LoVo (cell line): ENCODE data around the gene KCNH4.
"Not testable (repeated sequence)": the region's sequence is repeated elsewhere in the genome, so short reads cannot be mapped to it uniquely, and the experiment has no call there.

Source experiments
- DNase-seq: peaks from one replicate; pipeline ENCODE4 v3.0.0-alpha.2; 2016; ENCODE audit warnings: low spot score

KCNH4 gene

DNA sequence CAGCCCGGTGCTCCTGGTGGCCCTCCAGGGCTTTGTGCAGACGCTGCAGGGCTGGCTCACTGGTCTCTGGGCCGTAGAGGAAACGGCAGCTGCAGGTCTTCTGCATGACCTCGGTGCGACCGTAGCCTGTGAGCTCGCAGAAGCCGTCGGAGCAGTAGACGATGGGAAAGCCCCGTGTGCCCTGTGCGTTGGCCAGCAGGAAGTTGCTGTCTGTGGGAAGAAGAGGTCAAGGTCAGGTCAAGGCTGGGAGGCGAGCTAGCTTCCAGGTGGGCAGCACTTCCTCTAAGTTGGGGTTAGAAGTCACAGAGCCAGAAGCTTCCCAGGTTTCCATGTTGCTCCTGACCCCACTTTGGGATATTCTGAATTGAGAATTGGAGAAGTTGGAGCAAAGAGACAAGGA, 2.1 kb downstream of the KCNH4 start:
- no peak for DNase-seq

DNA sequence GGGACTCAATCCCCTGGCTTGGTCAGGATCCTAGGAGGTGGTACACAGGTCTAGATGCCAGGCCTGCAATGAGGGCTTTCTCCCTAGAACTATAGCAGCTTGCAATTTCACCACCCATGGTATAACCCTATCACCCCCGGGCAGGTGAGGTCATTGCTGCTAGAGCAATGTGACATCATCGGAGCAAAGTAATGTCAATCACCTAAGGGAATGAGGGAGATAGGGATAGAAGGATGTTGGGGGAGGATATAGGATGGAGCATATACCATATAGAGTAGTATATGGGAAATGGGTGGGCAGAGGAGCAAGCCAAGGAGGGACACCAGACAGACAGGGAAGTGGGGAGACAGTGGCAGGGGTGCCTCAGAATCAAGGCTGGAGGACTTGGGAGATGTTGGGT, 3.3 kb downstream of the KCNH4 start:
- DNase-seq = no peak

DNA sequence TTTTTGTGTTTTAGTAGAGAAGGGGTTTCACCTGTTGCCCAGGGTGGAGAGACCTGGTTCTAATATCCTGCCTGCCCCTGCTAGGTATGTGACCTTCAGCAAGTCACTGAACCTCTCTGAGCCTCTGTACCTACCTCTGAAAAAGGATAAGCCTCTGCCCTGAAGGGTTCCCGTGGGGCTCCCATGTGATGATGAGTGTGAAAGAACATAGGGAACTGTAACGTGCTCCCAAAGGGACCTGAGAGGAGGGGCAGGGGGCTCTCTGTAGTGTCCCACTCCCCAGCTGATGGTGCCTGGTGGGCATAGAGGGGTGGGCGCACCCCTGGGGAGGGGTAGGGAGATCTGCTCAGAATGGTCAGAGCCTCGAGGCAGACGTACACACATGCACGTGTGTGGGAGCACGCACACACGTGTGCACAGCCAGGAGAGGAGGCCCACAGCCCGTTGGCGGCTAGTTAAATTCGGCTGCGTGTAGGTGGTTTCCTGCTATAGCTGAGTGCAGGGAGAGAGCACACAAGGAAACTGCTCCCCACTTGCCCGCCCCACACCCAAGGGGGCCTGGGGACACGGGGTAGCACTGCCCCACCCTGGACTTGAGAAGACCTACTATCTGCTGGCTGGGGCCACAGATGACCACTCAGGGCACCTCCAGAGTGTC, 6.7 kb downstream of the KCNH4 start:
- no peak for DNase-seq

DNA sequence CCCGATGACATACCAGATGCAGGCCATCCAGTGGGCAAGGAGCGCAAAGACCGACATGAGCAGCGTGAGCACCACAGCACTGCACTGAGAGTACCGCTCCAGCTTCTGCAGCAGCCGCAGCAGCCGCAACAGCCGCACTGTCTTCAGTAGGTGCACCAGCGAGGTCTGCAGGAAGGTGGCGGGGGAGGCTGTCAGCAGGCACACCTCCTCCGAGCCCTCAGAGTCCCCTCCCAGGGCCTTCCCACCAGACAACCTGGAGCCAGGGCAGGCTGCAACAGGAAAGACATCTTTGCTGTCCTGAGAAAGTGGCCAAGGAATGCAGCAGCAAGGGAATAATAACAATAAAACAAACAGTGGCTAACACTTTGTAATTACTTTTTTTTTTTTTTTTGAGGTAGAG, 9.1 kb downstream of the KCNH4 start:
- DNase-seq = no peak

DNA sequence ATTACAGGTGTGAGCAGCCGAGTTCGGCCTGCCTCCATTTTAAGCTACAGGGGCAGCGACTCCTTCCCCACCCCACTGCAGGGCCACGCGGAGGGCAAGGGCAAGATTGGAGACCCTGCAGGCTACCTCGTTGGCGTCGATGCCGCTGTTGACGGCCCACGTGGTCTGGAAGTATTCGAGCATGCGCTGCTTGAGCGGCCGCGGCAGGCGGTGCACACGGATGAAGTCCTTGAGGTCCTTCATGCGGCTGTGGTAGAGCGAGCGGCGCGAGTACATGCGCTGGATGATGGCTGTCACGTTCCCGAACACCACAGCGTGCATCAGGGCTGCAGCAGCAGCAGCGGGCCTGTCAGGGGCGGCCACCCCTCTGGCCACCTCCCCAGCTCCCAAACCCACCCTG, 11.6 kb downstream of the KCNH4 start:
- no peak for DNase-seq

DNA sequence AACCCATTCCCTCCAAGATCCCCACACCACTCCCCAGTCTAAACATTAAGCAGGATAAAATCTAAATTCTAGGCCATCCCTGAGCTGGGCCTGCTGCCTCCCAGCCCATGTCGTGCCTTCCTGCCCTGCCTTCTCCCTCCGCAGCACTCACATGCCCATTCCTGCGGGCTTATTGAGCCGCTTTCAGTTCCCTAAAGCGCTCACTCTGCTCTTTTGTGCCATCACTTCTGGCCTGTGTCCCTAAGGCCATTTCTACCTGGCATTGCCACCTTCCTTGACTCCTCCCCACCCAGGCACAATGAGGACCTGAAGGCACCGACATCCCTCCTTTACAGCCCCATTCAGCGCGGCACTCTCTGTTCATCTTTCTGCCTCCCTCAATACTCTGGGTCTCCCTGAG, 13.1 kb downstream of the KCNH4 start:
- DNase-seq = no peak

DNA sequence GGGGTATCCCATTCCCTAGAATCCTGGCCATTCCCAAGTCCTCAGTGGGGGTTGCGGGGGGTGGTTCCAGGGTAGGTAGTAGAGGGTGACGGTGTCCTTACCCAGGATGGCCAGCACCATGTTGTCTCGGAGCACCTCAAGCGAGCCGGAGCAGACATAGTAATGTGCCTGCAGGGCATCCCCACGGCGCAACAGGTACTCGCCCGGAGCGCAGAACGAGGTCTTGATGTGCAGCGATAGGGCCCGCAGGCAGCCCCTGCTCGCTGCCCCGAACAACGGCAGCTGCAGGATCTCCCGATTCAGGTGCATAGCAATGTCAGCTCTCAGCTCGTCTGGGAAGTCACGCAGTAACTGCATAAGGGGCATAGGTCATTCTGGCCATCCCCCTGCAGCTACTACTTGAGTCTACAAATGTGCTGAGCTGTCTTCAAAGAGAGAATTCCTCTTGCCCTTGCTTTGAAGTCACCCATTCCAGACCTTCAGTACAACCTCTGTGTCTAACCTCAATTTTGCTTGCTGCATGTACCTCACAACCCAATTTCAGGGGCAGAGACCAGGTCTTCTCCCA, 14.7 kb downstream of the KCNH4 start:
- DNase-seq = no peak

DNA sequence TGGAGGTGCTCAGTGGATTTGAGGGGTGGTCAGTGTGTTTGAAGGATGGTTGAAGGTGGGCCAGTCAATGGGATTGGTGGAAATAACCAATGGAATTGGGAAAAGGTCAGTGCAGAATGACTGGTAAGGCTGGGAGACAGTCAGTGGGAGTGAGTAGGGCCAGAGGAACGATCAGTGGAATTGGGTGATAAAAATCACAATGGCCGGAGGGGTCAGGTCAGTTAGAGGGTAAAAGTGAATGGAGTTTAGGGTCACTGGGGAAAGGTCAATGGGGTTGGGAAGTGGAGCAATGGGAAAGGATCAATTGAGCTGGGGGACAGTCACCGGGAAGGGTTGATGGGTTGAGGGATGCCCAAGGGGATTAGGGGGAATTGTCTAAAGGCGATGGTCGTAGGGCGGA, 15.2 kb downstream of the KCNH4 start:
- no peak for DNase-seq

DNA sequence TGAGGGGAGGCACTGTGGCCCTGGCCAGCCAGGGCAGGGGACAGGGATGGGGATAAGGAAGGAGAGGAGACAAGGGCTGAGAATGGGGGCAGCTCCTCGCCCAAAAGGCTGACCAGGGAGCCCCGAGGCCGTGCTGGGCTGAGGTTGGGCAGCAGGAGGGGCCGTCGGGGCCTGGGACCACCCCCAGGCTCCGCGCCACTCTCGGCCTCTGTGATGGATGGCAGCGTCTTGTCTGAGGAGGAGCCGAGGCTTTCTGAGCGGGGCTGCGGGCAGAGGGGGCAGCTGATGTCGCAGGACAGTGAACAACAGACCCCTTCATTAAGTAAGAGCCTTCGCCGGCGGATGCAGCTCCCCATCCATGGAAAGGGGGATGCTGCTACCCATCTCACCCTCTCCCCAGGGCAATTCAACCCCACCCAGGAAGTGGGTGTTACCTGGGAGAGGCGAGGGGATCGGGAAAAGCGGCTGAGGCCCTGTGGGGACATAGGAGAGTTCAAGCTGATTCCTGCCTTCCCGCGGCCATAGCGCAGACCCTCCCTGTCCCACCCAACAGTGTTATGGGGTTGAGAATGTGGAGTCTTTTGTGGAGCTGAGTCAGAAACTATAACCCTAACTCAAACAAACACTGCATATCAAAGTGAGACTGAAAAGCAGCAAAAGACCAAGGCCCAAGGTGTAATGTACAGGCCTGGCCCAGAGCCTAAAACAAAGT, 17.1 kb downstream of the KCNH4 start:
- no peak for DNase-seq

DNA sequence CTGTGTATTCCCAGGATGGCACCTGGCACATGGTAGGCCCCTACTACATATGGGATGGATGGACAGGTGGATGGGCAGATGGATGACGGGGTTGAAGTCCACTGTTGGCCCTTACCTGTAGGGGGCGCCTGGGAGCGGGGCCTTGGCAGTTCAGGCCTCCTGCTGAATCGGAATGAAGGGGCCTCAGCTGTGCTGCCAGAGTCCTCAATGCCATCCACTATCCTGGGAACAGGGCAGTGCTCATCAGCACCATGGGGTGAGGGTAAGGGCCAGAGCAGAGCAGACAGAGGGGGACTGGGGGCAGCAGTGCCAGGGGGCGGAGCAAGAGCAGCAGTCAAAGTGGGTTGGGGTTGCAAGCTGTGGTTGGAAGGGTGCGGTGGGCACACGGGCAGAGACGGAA, 17.8 kb downstream of the KCNH4 start:
- DNase-seq = no peak

DNA sequence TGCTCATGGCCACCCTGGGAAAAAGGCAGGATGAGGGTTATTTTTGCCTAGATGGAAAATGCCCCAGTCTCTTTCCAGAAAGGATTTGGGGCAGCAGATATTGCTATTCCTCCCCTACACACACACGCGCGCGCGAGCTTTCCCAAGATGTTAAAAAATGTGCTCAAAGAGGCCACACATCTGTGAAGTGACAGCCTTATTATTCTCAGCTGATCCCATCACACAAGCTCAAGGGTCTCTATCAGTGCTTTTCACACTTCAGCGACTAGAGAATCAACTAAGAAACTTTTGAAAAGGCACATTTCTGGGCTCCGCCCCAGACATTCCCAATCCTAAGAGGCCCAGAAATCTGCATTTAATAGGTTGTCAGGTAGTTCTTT, 20.4 kb downstream of the KCNH4 start:
- no peak for DNase-seq

DNA sequence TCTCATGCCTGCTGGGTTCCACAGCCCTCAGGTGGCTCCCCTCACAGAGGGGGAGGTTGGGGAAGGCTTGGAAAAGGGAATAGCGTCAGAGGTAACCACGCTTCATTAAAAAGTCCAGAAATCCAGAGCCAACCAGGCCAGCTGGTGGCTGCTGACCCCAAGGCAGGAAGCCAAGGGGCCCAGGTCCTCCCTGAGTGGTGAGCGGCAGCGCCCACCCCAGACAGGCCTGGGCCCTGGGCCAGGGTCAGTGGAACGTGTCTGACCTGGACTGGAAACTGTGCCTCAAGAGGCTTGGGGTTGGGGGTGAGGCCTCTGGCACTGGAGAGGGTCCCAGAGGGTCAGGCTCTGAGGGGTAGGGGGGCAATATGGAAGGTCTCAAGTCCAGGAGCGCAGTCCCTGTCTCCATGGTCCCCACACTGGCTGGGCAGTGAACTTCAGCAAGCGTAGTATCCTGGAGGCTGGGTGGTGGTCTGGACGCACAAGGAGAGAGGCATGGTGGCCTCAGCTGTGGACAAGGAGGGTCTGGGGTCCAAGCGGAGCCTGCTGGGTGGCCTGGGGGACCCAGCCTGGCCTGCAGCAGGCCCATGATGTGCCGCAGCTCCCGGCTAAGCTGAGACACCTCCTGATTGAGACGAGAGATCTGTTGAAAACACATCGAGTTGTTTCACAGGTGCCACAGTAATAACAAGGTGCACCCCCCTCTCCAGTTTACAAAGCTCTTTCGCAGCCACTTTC, 21.0 kb downstream of the KCNH4 start:
- no peak for DNase-seq

DNA sequence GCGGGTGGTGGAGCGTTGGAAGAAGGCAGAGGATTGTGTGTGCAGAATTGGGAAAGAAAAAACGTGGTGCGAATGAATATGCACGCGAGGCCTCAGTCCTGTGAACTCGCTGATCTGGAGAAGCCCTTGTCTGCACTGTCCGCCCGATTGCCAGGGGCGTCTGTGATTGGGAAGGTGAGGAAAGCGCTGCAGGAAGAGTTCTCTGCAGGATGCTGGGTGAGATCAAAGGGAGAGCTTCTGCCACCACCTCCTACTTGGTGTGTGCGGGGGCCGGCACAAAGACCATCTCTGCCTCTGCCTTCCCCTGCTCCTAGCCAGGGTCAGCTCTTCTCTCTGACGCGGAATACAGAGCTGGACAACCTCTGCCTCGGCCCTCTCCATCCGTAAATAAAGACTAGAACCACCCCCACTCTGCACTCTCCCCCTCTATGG, 25.3 kb downstream of the KCNH4 start:
- DNase-seq = no peak

DNA sequence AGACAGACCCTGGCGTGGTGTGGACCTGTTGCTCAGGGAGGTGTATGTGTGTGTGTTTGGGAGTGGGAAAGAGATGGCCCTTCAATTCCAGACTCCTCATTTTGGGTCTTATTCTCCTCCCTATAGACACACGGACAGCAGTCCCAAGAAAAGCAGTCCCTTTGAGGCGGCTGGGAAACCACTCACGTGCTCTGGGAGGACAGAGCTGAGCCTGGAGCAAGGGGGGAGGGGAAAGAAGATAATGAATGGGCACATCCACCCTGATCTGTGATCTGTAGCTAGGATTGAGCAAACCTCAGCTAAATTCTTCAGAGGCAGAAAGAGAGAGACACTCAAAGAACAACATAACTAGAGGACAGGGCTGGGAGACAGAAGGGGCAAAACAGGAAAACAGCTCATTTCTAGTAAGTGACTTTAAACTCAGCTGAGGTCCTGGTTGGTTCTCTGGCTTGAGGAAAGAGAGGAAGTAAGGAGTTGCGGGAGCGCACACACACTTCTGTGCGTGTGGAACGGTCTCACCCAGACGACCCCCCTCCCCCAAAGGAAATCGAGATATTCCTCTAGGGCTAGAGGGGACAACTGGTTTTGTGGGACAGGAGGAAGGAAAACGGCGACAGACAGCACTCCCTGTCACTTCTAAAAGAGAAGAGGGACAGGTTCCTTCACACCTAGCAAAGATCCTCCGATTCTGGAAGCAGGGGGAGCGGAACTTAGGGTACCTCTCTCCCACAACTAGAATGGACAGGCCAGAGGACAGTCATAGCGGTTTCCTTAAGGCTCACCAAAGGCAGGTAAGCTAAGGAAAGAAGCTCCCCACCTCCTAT, 26.8 kb downstream of the KCNH4 start:
- DNase-seq = peak; percentile 13

DNA sequence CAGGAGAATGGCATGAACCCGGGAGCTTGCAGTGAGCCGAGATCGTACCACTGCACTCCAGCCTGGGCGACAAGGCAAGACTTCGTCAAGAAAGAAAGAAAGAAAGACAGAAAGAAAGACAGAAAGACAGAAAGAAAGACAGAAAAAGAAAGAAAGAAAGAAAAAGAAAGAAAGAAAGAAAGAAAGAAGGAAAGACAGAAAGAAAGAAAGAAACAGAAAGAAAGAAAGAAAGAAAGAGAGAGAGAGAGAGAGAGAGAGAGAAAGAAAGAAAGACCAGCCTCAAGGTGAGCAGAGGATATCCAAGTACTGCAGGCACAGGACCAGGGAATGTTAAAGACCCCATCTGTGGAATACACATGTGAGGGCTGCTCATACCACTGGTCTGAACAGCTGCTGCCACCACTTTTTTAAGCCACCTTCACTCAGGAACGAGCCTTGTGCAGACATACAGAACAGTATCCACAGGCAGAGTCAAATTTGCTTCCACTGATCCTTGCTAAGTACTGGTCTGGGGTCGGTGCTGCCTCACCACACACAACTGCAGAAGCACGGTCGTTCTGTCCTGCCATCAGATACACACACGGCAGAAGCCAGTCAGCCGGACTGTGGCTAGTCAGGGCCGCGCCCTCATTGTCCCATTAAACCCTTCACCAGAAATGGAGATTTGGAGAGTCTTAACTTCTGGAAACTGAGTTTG, 33.9 kb downstream of the KCNH4 start:
- DNase-seq = no peak

DNA sequence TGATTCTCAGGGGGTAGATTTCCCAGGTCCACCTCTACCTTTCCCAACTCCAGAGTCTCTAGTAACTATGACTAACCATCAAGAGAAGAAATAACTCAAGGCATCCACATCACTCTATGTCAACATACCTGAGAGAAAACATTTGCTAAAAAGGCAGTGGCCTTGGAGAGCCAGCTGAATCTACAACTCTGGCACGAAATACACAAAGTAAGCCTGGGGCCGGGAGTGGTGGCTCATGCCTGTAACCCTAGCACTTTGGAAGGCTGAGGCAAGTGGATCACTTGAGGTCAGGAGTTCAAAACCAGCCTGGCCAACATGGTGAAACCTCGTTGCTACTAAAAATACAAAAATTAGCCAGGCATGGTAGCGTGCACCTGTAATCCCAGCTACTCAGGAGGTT, 37.8 kb downstream of the KCNH4 start:
- not testable (repeated sequence) for DNase-seq

DNA sequence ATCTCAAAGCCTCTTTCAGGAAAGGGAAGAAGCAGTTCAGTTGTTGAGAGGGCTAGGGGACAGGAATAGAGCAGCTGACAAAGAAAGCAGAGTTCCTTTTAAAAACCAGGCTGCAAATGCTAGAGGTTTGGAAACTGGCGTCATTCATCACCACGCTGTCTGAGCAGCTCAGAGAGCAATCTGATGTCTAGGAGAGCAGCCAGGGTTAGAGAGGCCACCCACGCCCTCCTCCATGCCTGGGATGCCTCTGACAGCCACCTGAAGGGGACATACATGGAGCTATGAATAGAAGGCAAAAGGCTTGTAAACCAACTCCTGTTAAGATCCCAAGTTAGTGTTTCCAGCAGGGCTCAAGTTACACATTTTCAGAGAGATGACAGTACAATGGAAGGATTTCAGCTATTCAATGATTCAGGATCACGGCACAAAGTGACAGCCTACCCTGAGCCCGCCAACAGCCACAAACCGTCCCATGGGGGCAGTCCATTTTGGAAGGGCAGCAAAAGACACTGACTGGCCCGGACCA, 38.5 kb downstream of the KCNH4 start:
- DNase-seq = no peak

DNA sequence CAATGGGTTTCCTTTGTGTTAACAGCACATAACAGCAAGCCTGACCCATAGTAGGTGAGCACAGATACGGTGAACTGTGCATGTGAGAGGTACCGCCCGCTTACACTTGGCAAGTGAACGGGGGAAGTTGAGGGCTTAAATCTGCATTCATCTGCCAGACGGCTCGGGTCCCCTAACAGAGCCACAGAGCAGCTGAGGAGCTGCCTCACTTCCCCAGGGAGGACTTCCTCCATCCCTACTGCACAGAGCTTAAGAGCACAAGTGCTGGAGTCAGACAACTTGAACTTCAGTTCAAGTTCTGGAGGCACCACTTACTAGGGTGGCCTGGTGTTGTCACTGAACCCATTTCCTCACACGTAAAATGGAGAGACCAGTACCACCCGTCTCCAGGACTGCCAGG, 39.6 kb downstream of the KCNH4 start:
- DNase-seq = no peak

DNA sequence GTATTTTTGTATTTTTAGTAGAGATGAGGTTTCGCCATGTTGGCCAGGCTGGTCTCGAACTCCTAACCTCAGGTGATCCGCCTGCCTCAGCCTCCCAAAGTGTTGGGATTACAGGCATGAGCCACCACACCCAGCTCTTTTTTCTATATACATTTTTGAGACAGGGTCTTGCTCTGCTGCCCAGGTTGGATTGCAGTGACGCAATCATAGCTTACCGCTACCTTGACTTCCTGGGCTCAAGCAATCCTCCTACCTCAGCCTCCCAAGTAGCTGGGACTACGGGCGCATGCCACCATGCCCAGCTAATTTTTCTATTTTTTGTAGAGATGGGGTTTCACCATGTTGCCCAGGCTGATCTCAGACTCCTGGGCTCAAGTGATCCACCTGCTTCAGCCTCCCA, 40.3 kb downstream of the KCNH4 start:
- not testable (repeated sequence) for DNase-seq

DNA sequence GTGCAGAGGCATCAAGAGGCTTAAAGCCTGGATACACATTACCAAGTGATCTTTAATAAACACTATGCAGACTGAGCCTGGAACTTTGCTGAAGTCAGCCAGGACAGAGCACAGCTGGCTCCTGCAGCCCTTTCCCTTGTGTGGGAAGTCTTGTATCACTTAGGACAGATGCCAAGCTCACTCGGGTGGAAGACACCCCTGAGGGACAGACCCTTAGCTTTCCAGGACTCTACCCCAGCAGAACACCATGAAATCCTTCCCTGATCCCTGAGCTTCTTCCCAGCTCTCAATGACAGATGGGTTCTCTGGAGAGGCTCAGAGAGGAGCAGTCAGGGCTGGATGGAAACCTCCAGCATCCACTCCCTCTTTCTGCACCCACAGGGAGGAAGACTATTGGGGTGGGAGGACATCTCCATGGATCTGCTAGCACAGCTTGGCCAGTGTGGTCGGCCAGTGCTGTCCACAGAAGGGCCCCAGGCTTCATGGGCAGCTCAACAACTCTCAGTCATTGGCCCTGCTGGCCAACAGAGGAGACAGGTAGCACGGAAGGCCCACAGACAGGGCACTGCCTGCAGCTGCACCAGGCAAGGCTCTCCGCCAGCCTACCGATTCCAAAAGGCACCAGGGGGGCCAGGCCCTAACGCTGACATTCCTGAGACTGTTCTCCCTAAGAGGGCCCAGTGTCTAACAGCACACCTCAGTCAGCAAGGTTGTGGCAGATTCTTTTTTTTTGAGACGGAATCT, 42.0 kb downstream of the KCNH4 start:
- no peak for DNase-seq

DNA sequence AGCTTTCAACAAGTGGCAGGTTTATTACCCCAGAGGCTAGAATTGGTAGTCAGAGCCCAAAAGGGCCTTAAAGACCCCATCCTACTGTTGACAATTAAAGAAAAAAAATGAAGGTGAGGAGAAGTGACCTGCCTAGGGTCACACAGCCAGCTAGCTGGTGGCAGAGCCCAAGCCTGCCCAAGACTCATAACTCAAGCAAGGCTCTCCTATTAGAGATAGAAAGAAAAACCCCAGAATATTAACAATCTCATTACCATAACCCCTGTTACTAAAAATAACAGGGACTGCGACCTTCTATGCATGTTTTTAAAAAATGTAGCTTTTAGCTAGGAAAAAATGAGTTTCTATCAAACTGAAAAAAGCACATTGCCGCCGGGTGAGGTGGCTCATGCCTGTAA, 44.3 kb downstream of the KCNH4 start:
- DNase-seq = no peak
